GM12878 (cell line): ENCODE data around the gene PROB1. TPM values are rescaled to one million over a fixed set of nuclear protein-coding genes. Genes with fewer than 3 reads are reported as not detected.

Experiments
- ATAC-seq: fragments of 200-7000 bp; cut with Tn5 transposase; 3 replicates; pipeline ENCODE4 v1.9.1; 2020; ENCODE audit warnings: mild to moderate bottlenecking, moderate library complexity
- BruUV-seq: library from RNA; stranded (reverse); fragments of 400-500 nt; replicated peaks from 2 replicates; lab custom pipeline; 2021; lab: Mats Ljungman, UMichigan
- CTCF ChIA-PET: fragments of 300-600 bp; sonication (Branson Sonifier 250); formaldehyde crosslinking; extraction: SDS; loops from one replicate; lab custom pipeline; 2021; ENCODE audit warnings: inconsistent platforms; lab: Yijun Ruan, JAX
- POLR2A ChIA-PET: fragments of 350-600 bp; formaldehyde crosslinking; extraction: SDS; loops from one replicate; lab custom pipeline; 2021; ENCODE audit warnings: inconsistent platforms; lab: Charles Lee
- RAD21 ChIA-PET: fragments of 300-600 bp; sonication (Branson Sonifier 250); formaldehyde crosslinking; loops from one replicate; lab custom pipeline; 2023; ENCODE audit warnings: antibody characterized with exemption; ENCODE audit not compliant: unreplicated experiment; lab: Charles Lee
- SMC1A ChIA-PET: fragments of 300-600 bp; sonication (Branson Sonifier 250); formaldehyde crosslinking; loops from one replicate; lab custom pipeline; 2023; ENCODE audit not compliant: unreplicated experiment, uncharacterized antibody; lab: Charles Lee
- DNase-seq: peaks from one replicate; pipeline ENCODE4 v3.0.0-alpha.2; 2011; ENCODE audit warnings: low read depth, low spot score
- FAIRE-seq: peaks from 3 replicates; lab custom pipeline; 2011; peaks lifted over from hg19 to GRCh38; lab: Jason Lieb, UNC
- H2AFZ ChIP-seq: 2 replicates; pipeline ENCODE4 v1.6.0; 2011; ENCODE audit warnings: low read depth, low read length, control low read depth; ENCODE audit not compliant: control insufficient read depth
- H3K27ac ChIP-seq: 2 replicates; pipeline ENCODE4 v1.5.1; 2011; ENCODE audit warnings: control low read depth; ENCODE audit not compliant: control insufficient read depth, insufficient read depth
- H3K27me3 ChIP-seq, 2 experiments: replicated peaks in 1 of 2; 2 replicates each; pipeline versions ENCODE4 v1.6.0 to v1.6.1; 2011; ENCODE audit warnings: low read length in 1 of 2; ENCODE audit not compliant: control insufficient read depth in 2 of 2, insufficient read depth in 2 of 2
- H3K36me3 ChIP-seq, 2 experiments: 2 replicates each; pipeline ENCODE4 v1.5.1; 2011; ENCODE audit warnings: low read length in 1 of 2; ENCODE audit not compliant: control insufficient read depth in 2 of 2, insufficient read depth in 2 of 2
- H3K4me1 ChIP-seq: 2 replicates; pipeline ENCODE4 v1.6.1; 2011; ENCODE audit warnings: mild to moderate bottlenecking, low read length, moderate library complexity, mixed read lengths; ENCODE audit not compliant: control insufficient read depth, insufficient read depth
- H3K4me2 ChIP-seq: 2 replicates; pipeline ENCODE4 v1.6.0; 2011; ENCODE audit warnings: control low read depth; ENCODE audit not compliant: control insufficient read depth, insufficient read depth
- H3K4me3 ChIP-seq: fragments of 200-600 bp; sonication (generic); 2 replicates; pipeline ENCODE4 v1.5.1; 2016
- H3K79me2 ChIP-seq: 2 replicates; pipeline ENCODE4 v1.6.0; 2011; ENCODE audit warnings: low read length; ENCODE audit not compliant: control insufficient read depth, insufficient read depth
- H3K9ac ChIP-seq: 2 replicates; pipeline ENCODE4 v1.8.0; 2011; ENCODE audit warnings: low read length, control low read depth, mixed read lengths; ENCODE audit not compliant: control insufficient read depth, insufficient read depth
- H3K9me3 ChIP-seq: replicated peaks from 3 replicates; pipeline ENCODE4 v1.5.1; 2011; ENCODE audit warnings: mild to moderate bottlenecking, low read length; ENCODE audit not compliant: control insufficient read depth, insufficient read depth
- H4K20me1 ChIP-seq: 2 replicates; pipeline ENCODE4 v1.6.0; 2011; ENCODE audit not compliant: control insufficient read depth, insufficient read depth
- EGR1 ChIP-seq, 2 experiments: IDR thresholded peaks; 1 replicate in 1 of 2; 2 replicates in 1 of 2; pipeline ENCODE4 v1.6.1; 2011 to 2012; ENCODE audit warnings: low read depth in 2 of 2, low read length in 2 of 2, borderline replicate concordance in 1 of 2, mild to moderate bottlenecking in 1 of 2, moderate library complexity in 1 of 2
- IKZF1 ChIP-seq: fragments of 450-650 bp; conservative IDR thresholded peaks from 2 replicates; pipeline ENCODE4 v1.6.1; 2017; ENCODE audit warnings: antibody characterized with exemption, mild to moderate bottlenecking
- IKZF2 ChIP-seq, 2 experiments: fragments of 450-650 bp; IDR thresholded peaks; 2 replicates each; pipeline ENCODE4 v1.6.1; 2017; ENCODE audit warnings: mild to moderate bottlenecking in 2 of 2, moderate library complexity in 2 of 2
- KLF5 ChIP-seq: fragments of 450-650 bp; IDR thresholded peaks from 2 replicates; pipeline ENCODE4 v1.6.1; 2014; ENCODE audit warnings: mild to moderate bottlenecking; ENCODE audit not compliant: partially characterized antibody
- MXI1 ChIP-seq: fragments of 150-350 bp; IDR thresholded peaks from 2 replicates; pipeline ENCODE4 v1.6.1; 2011; ENCODE audit warnings: low read depth, mild to moderate bottlenecking, inconsistent platforms, low read length, improper control_type of control experiment
- RELB ChIP-seq: fragments of 450-650 bp; IDR thresholded peaks from 2 replicates; pipeline ENCODE4 v1.6.1; 2017; ENCODE audit warnings: low read depth, mild to moderate bottlenecking, moderate library complexity
- SIN3A ChIP-seq: IDR thresholded peaks from 2 replicates; pipeline ENCODE4 v1.6.1; 2012; ENCODE audit warnings: low read depth, low read length, improper control_type of control experiment
- SIX5 ChIP-seq: IDR thresholded peaks from 2 replicates; pipeline ENCODE4 v1.6.1; 2011; ENCODE audit warnings: mild to moderate bottlenecking, low read depth, low read length, moderate library complexity; ENCODE audit not compliant: severe bottlenecking
- ZBTB4 ChIP-seq: fragments of 450-650 bp; formaldehyde crosslinking; IDR thresholded peaks from 2 replicates; pipeline ENCODE4 v1.4.0; 2022; ENCODE audit warnings: mild to moderate bottlenecking, moderate library complexity
- ZNF687 ChIP-seq: fragments of 450-650 bp; IDR thresholded peaks from 2 replicates; pipeline ENCODE4 v1.6.1; 2017; ENCODE audit warnings: mild to moderate bottlenecking, moderate library complexity
- whole genome bisulfite sequencing: methylation state at CpG from one replicate; pipeline ENCODE4 v1.1.6; 2016; ENCODE audit warnings: low lambda C conversion rate; ENCODE audit not compliant: insufficient replicate concordance, insufficient coverage; ENCODE audit errors: missing lambda C conversion rate; 5-methylcytosine and 5-hydroxymethylcytosine counted together
- in situ Hi-C: fragments of 300-500 bp; cut with MboI; formaldehyde crosslinking; loops from 9 replicates; pipeline ENCODE4 v1.14.3; 2018; ENCODE audit warnings: mixed read lengths
- intact Hi-C: fragments of 100-400 bp; cut with micrococcal nuclease; formaldehyde crosslinking; loops from one replicate; pipeline ENCODE4 v1.14.2; 2022; ENCODE audit not compliant: unreplicated experiment
- polyA plus RNA-seq, 11 experiments: library from polyadenylated mRNA; depleted of rRNA in 4 of 11; unstranded in 6 of 11; stranded (reverse) in 5 of 11; fragments of >200 nt; fragmentation: Nextera tagmentation in 4 of 11; fragmentation: Illumina TruSeq in 1 of 11; extraction: Ambion mirVana in 4 of 11; extraction: Trizol in 1 of 11; gene quantifications; 1 replicate in 1 of 11; 2 replicates in 10 of 11; pipeline versions ENCODE4 v1.2.1 to v1.2.3, GENCODE V29; 2011 to 2016; ENCODE audit warnings: inconsistent platforms in 2 of 11, missing spikeins in 2 of 11, low read depth in 1 of 11
- total RNA-seq, 4 experiments: library from RNA; depleted of rRNA in 3 of 4; stranded (reverse); fragments of >200 nt in 3 of 4; fragmentation: Illumina TruSeq in 1 of 4; extraction: Trizol in 1 of 4; gene quantifications; 2 replicates each; pipeline versions ENCODE4 v1.2.1 to v1.2.3, GENCODE V29; 2013 to 2021

The PROB1 gene
- total and polyA plus RNA-seq, 10 of the 15 experiments (the other 5 are each of a cell fraction or from before 2014, with no cell fraction given): 0.14 to 8.1 (median 2.9) TPM

GRCh38 chr5:139414581-139415130 is 19.8 kb upstream of the PROB1 start (continued):
- TF ChIP-seq ZBTB4 (CRISPR knock-in tag) (no peak), SIX5 (no peak)

GRCh38 chr5:139413963-139414362 is 19.1 kb upstream of the PROB1 start:
- H2AFZ ChIP-seq: peak overlapping the region; percentile 27
- H3K27me3 ChIP-seq: no peaks in the 10 kb centered on the region
- ATAC-seq (peak; percentile 88), FAIRE-seq (peak; percentile 57), DNase-seq (no peak)
- peaks cover 21% of the 10 kb centered on the region for H3K4me1 ChIP-seq
- no peaks in the 10 kb centered on the region for H4K20me1 ChIP-seq
- H3K27ac ChIP-seq: peak overlapping the region; percentile 51
- H3K36me3 ChIP-seq: no peaks in the 10 kb centered on the region; a peak in 1 of 4 replicates
- ChIA-PET SMC1A (interaction anchor here (0.8 to 3.2 kb wide), 12 partner anchors 7 to 163 kb away, joined by 3 to 19 read pairs (median 4); partner anchors contain the start of genes DNAJC18 and SPATA24), POLR2A (interaction anchor here (0.6 to 3.4 kb wide), 9 partner anchors 8 to 142 kb away, joined by 3 to 14 read pairs (median 3); partner anchors contain the start of gene DNAJC18), RAD21 (interaction anchor here (0.5 to 3.6 kb wide), 7 partner anchors 10 to 1105 kb away, joined by 3 to 19 read pairs (median 4); partner anchors contain the start of genes DNAJC18 and SPATA24), CTCF (interaction anchor here (0.6 to 3.8 kb wide), 9 partner anchors 9 to 161 kb away, joined by 3 to 24 read pairs (median 3); partner anchors contain the start of genes DNAJC18, MZB1 and SPATA24)
- H3K9ac ChIP-seq: no peak overlapping the region
- H3K79me2 ChIP-seq: no peaks in the 10 kb centered on the region
- intact Hi-C loops: no loop called here
- no TSS peak for BruUV-seq
- in situ Hi-C loops: no loop called here
- H3K9me3 ChIP-seq: no peaks in the 10 kb centered on the region
- WGBS: 35% methylated on average over 6 of the region's 6 CpGs
- peak overlapping the region; percentile 46 for H3K4me2 ChIP-seq
- H3K4me3 ChIP-seq: no peak overlapping the region
- TF ChIP-seq ZNF687: no peak
- no peak for TF ChIP-seq KLF5
- peak; percentile 29; the same call in 1 of the 2 replicates for TF ChIP-seq IKZF1
- TF ChIP-seq MXI1: no peak
- peak; percentile 23 to 38; a peak in 2 of 4 replicates for TF ChIP-seq IKZF2 (IDR thresholded peaks at IDR 0.05)
- TF ChIP-seq EGR1 (IDR thresholded peaks at IDR 0.05; ENCODE audit: borderline replicate concordance in 1 of 2, low read depth in 2 of 2, low read length in 2 of 2): no peak
- TF ChIP-seq RELB: 0 out of 2 replicates have a peak, but pooled peaks have one; percentile 20
- TF ChIP-seq SIN3A: no peak
